Measurements from ENCODE around the gene SUPT6H.

DNA sequence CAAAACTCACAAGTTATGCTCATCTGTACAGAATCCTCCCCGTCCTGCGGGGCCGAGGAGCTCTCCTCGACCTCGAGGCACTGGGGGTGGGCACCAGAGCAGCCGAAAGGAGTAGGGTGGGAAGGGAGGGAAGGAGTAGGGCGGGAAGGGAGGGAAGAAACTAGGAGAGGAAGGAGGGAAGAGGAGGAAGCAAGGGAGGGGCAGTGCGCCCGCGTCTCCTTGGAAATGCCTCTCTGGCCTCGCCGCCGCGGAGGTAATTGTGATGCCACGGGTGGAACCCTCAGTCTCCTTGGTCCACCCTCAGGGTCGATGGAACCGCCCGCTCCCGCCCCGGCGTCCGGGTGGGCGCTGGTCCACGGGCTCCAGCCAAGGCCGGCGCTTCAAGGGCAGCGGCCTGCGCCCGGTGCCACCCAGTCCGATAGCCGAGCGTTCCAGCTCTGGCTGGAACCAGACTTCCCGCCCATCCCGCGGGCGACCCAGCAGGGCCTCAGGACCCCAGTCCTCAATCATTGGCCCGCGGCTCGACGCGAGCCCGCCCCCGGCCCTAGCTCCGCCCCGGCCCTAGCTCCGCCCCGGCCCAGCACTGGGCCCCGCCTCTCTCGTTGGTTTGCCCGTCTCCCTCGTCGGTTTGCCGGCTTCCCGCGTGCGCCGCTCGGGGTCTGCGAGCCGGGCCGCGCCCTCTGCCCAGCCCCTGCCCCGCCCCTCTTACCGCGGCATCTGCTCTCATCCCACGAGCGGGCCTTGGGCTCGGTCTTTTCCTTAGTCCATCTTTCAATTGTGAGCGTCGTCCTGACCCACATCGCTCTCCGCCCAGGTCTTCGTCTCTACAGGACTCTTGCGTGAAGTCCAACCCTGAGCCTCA lies 49.1 kb downstream of the SUPT6H start:
- peak; percentile 80 for TF ChIP-seq POLR2A (IDR thresholded peaks at IDR 0.05; ENCODE audit: low read depth, low read length)
- peak; percentile 55 for TF ChIP-seq POLR2AphosphoS5 (IDR thresholded peaks at IDR 0.05; ENCODE audit: low read depth, low read length)

Data from GM12892 (cell line).